GM03348 (cell line): ENCODE data around the gene MAP4K5.
"Not testable (repeated sequence)": the region's sequence is repeated elsewhere in the genome, so short reads cannot be mapped to it uniquely, and the experiment has no call there.

Experiments
- DNase-seq: peaks from one replicate; pipeline ENCODE4 v3.0.0; 2012; ENCODE audit warnings: low spot score

The MAP4K5 gene

GRCh38 chr14:50532502-50533240, at the start of gene MAP4K5:
MAP4K5 (minus strand) TSS chr14:50532569; CDS start chr14:50532049, 520 bp downstream.
- peak; percentile 97 for DNase-seq

GRCh38 chr14:50578433-50578832, 46.1 kb upstream of the MAP4K5 start:
- no peak for DNase-seq

DNA sequence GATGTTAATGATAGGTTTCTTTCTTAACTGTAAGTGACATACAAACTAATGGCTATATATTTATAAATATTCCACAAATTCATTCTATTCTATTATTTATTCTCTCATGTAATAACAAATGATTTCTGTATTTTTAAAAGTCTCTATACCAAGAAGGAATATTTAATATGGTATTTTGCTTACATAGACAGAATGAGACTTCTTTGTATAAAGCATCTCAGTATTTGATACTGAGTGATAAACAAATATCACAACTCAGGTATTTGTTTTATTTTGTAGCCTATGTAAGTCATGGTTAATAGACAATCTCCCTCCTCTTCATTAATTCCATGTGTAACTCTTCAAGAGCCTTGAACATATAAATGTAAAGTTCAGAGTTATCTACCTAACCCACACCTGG, 45.6 kb upstream of the MAP4K5 start:
- no peak for DNase-seq

GRCh38 chr14:50575769-50576168, 43.4 kb upstream of the MAP4K5 start:
- no peak for DNase-seq

- DNase-seq: no peak
These were observed 41.5 kb upstream of the MAP4K5 start for GRCh38 chr14:50573862-50574261.

GRCh38 chr14:50569714-50570274, 37.4 kb upstream of the MAP4K5 start:
- no peak for DNase-seq

DNA sequence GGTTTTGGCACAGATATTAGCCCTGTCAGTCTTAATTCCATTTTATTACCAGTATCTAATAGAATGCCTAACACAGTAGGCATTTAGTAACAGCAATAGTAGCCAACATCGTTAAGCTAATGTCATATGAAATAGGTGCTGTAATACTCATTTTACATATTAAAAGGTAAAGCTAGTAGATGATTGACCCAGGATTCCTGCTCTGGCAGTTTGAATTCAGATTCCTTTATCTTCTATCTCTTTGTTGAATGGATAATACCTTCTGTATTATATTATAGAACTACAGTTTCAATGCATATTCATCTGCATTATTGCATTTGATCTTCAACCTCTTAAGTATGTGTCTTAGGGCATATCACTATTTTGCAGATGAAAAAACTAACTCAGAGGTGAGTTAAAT, 30.5 kb upstream of the MAP4K5 start:
- DNase-seq: no peak

DNA sequence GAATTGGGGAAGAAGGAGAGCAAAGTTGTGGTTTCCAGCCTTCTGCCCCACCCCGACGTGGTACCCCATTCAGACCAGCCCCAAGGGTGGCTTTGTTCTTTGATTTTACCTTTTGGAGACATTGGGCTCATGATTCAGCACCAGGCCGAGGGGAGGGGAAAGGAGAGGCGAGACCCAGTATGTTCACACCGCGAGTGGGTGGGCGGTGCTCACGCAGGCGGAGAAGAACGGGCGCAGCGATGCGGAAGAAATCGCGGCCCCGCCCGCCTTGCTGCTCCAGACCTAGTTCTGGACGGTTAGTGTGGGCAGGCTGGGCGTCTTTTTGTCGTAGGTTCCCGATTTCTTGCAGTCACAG, 28.5 kb upstream of the MAP4K5 start:
- DNase-seq: peak; percentile 44

DNA sequence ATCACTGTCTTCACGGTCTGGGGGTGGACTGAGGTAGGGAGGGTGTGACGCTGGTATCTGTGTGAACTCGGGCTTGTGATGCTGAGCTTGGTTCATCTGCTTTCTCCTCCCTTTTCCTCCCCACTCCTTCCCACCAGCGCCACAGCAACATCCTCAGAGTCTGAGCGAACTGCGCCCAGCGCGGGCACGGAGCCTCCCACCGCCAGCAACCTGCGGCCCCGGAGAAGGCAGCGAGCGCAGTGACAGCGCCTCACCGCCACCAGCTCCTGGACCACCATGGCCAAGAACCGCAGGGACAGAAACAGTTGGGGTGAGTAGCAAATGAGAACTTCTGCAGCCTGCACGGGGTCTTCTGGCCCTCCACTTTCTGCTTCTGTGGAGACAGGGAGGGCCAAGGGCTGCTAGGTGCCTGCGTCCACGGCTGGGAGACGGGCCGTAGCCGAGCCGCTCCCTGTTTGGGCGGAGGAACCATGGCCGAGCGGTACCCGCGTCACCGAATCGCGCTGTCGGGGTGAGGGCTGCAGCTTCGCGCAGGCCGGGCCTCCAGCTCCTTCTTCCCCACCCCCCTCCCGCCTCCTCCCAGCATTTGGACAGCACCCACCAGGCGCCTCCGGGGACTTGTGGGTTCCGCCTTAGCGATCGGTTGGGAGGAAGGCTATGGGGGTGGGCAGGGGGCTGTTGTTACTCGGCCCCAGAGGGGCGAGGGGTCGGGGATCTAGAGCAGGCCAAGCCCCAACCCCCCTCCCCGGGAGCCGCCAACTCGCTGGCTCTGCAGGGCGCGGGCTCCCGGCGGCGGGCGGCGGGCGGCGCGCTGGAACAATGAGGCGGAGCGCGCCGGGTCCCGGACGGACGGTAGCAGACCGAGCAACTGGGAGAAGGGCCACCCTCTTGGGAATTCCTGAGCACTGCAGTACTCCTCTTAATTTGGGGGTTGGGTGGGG, 27.9 kb upstream of the MAP4K5 start, which contains the start of gene ATL1:
Gene ATL1, plus strand, starts transcription at position 156 of the 941 bp plus-strand sequence. Its CDS starts 121 bp downstream, at position 277.
- DNase-seq: peak; percentile 85

DNA sequence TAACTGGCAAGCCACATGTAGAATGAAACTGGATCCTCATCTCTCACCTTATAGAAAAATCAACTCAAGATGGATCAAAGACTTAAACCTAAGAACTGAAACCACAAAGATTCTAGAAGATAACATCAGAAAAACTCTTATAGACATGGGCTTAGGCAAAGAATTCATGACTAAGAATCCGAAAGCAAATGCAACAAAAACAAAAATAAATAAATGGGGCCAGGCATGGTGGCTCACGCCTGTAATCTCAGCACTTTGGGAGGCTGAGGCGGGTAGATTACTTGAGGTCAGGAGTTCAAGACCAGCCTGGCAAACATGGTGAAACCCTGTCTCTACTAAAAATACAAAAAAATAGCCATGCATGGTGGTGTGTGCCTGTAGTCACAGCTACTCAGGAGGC, 20.4 kb upstream of the MAP4K5 start:
- not testable (repeated sequence) for DNase-seq

- DNase-seq: no peak
These were observed 19.5 kb upstream of the MAP4K5 start for GRCh38 chr14:50551877-50552276.

DNA sequence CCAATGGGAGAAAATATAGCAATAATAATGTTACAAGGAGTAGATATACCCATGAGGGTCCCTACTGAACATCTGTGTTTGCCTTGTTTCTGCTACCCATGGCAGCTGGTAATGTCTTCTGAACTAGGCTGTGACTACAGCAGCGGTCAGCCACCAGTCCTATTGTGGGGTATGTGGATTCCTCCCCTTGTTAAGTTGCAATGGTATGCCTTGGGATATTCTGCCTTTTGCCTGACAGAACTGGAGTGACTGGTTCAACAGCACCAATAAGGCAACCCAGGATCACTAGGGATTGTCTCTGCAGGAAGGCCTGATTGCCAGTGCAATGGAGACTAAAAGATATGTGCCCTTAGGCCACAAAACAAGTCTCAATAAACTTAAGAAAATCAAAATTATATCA, 17.9 kb upstream of the MAP4K5 start:
- DNase-seq: no peak

GRCh38 chr14:50545618-50546017, 13.2 kb upstream of the MAP4K5 start:
- no peak for DNase-seq

DNA sequence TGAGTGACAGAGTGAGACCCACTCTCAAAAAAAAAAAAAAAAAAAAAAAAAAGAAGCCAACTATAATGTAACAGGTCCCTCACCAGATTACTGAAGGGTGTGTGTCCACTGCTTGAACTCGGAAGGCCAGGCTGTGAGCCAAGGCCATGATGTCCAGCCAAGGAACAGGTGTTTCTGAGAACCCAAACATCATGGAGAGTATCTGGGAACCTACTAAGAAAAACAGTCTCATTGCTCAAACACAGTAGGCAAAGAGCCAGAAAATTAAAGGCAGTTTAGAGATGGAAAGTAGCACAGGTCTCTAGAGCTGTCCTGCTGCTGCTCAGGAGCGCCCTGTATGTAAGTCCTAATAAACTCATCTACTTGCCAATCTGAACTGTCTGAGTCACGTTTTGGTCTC, 12.5 kb upstream of the MAP4K5 start:
- DNase-seq: no peak

GRCh38 chr14:50542941-50543418, 10.6 kb upstream of the MAP4K5 start:
- DNase-seq: peak; percentile 61

GRCh38 chr14:50541159-50541567, 8.8 kb upstream of the MAP4K5 start:
- no peak for DNase-seq

GRCh38 chr14:50539051-50539450, 6.7 kb upstream of the MAP4K5 start:
- DNase-seq: no peak

GRCh38 chr14:50538034-50538433, 5.7 kb upstream of the MAP4K5 start:
- not testable (repeated sequence) for DNase-seq

DNA sequence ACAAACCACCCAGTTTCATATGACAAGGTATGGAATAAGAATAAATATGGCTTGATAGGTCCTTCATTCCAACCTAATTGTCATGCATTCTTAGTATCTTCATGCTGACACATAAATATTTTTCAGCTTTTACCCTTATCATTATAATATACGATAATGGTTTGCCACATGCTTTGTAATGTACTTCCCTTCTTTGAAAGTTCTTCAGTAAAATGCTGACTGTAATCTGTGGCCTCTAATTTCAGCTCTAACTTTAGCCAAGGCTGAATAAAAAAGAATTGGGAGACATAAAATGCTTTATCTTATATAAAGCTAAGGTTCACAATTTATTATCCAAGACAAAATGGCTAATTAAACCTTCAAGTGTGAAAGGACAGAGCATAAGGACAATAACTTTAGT, 2.6 kb upstream of the MAP4K5 start:
- no peak for DNase-seq

DNA sequence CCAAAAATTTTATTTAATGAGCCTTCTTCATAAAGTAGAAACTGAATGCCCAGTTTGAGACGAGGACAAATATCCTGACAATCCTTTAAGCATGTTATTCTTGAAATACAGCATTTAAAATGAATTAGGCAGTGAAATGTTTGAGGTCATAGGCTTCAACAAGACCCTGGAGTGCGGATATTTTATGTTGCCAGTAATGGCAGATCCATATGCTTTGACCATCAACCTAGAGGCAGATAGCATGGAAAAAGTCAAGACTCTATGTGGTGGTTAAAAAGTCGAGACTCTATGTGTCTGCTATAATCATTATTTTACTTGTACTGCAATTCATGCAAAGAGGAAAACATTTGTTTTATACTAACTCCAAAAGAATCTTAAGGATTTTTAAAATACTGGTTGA, 2.0 kb upstream of the MAP4K5 start:
- DNase-seq: no peak

DNA sequence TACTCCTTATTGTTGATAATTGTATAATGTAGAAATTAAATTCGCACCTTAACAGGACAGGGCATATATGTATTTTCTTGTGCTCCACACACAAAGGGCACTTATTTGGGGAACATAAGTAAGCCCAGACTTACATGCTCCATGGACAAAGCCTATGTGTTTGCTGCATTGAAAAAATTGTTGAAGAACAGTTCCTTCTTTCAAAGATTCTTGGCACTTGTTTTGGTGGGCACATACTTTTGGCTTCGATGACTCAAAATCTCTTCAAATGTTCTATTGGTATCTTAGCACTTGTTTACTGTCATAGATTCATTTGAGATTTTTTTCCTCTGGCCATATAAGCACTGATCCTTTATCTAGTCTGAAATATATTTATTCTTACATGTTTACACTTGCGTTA, 1.4 kb upstream of the MAP4K5 start:
- DNase-seq: no peak

DNA sequence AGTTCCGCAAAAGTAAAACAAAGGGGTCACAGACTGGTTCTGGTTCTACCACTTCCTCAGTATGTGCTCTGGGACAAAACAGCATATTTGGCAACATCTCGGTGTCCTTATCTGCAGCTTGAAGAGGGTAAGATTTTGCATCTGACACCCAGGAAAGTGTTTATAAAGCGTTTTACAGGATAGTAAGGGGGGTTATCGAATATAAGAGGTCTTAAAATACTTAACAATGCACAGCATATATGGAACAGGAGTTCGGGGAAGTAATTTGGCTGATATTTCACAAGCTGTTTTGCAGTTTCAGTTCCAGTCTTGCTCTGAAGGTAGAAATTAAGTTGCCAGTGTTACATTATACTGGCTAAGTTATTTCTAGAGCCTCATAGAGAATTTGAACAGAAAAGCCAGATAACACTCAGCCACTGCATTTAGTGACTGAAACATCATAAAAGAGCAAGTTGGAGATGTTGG, 904 bp upstream of the MAP4K5 start:
- no peak for DNase-seq
